Non-pigmented ciliary epithelial cell (primary cell): ENCODE data around the gene ISG20.

Experiments used
- DNase-seq: peaks from one replicate; pipeline ENCODE4 v3.0.0-alpha.2; 2010; ENCODE audit warnings: low read depth

Gene ISG20

GRCh38 chr15:88654430-88655102 is 15.8 kb downstream of the ISG20 start:
- no peak for DNase-seq

- no peak for DNase-seq
Observed at GRCh38 chr15:88655103-88655553, 16.3 kb downstream of the ISG20 start.

- no peak for DNase-seq
Observed at GRCh38 chr15:88655800-88656488, 17.1 kb downstream of the ISG20 start.

- DNase-seq: no peak
Observed at GRCh38 chr15:88656760-88657221, 18.0 kb downstream of the ISG20 start.

GRCh38 chr15:88657326-88658069 is 18.7 kb downstream of the ISG20 start:
- no peak for DNase-seq

- no peak for DNase-seq
Observed at GRCh38 chr15:88658070-88658965, 19.5 kb downstream of the ISG20 start.

- no peak for DNase-seq
Observed at GRCh38 chr15:88658972-88659931, 20.4 kb downstream of the ISG20 start.

GRCh38 chr15:88661041-88661700 is 22.4 kb downstream of the ISG20 start:
- DNase-seq: no peak

GRCh38 chr15:88661761-88662556 is 23.1 kb downstream of the ISG20 start:
- DNase-seq: no peak

- DNase-seq: no peak
Observed at GRCh38 chr15:88663141-88663621, 24.4 kb downstream of the ISG20 start.

- DNase-seq: no peak
Observed at GRCh38 chr15:88664151-88664778, 25.4 kb downstream of the ISG20 start.

- no peak for DNase-seq
Observed at GRCh38 chr15:88674661-88675060, 35.8 kb downstream of the ISG20 start.

GRCh38 chr15:88678755-88679154 is 39.9 kb downstream of the ISG20 start:
- no peak for DNase-seq

- no peak for DNase-seq
Observed at GRCh38 chr15:88680241-88681001, 41.6 kb downstream of the ISG20 start.

- no peak for DNase-seq
Observed at GRCh38 chr15:88681610-88682221, 42.9 kb downstream of the ISG20 start.

- no peak for DNase-seq
Observed at GRCh38 chr15:88684345-88684744, 45.5 kb downstream of the ISG20 start.

- no peak for DNase-seq
Observed at GRCh38 chr15:88686166-88686565, 47.4 kb downstream of the ISG20 start.
